Testis (tissue), 2 donors: ENCODE data around the gene PTGIS.

Experiments
- POLR2A ChIP-seq: fragments of 450-650 bp; IDR thresholded peaks from one replicate; pipeline ENCODE4 v1.6.1; 2017; ENCODE audit warnings: antibody characterized with exemption, mild to moderate bottlenecking, moderate library complexity
- TF ChIP-seq, protein P1 (sequence below), 3 experiments: fragments of 450-650 bp in 2 of 3; fragments of 200-600 bp in 1 of 3; sonication (generic) in 1 of 3; IDR thresholded peaks; one replicate each; pipeline ENCODE4 v1.5.1; 2016 to 2019; ENCODE audit warnings: antibody characterized with exemption in 3 of 3, mild to moderate bottlenecking in 2 of 3, moderate library complexity in 1 of 3

DNA sequence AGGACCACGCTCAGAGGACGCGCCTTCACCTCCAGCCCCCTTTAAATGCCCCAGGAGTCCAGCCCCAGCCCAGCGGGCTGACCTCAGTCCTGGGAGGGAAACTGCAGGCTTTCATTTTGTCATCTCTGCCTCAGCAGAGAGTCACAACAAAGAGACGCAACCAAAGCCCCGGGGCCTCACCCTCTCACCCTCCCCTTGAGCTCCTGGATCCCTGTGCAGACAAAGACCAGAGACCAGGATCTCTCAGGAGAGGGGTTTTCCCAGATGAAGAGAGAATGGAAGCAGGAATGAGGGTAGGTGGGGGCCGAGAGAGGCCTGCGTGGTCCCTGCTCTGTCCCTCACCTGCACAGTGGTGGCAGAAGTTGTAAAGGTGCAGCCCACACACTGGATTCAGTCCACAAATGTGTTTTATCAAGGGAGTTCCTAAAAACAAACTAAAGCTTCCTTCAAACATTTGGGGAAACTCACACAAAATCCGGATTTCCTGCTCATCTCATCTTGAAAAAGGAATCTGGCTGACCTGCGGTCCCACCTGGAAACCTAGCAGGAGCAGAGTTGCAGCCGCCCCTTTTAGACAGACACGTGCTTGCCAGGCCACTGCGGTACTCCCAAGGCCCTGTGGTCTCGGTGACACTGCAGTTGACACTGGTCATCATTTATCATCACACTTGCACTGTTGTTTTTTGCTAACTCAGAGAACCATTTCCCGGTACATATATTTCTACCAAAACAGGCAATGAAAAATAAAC, 27.1 kb downstream of the PTGIS start:
- TF ChIP-seq, protein P1, sequence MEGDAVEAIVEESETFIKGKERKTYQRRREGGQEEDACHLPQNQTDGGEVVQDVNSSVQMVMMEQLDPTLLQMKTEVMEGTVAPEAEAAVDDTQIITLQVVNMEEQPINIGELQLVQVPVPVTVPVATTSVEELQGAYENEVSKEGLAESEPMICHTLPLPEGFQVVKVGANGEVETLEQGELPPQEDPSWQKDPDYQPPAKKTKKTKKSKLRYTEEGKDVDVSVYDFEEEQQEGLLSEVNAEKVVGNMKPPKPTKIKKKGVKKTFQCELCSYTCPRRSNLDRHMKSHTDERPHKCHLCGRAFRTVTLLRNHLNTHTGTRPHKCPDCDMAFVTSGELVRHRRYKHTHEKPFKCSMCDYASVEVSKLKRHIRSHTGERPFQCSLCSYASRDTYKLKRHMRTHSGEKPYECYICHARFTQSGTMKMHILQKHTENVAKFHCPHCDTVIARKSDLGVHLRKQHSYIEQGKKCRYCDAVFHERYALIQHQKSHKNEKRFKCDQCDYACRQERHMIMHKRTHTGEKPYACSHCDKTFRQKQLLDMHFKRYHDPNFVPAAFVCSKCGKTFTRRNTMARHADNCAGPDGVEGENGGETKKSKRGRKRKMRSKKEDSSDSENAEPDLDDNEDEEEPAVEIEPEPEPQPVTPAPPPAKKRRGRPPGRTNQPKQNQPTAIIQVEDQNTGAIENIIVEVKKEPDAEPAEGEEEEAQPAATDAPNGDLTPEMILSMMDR (IDR thresholded peaks at IDR 0.05), result no peak
- TF ChIP-seq POLR2A, result no peak
